K562 (cell line): Measurements from ENCODE around the gene ALDOC. TPM values are rescaled to one million over a fixed set of nuclear protein-coding genes. Genes with fewer than 3 reads are reported as not detected.

Source experiments
- ARHGAP35 ChIP-seq: fragments of 450-650 bp; IDR thresholded peaks from 2 replicates; pipeline ENCODE4 v1.6.1; 2018; ENCODE audit not compliant: partially characterized antibody
- CBFA2T3 ChIP-seq: fragments of 450-650 bp; IDR thresholded peaks from 2 replicates; pipeline ENCODE4 v1.6.1; 2017
- CBX8 ChIP-seq: fragments of 200-600 bp; sonication (generic); IDR thresholded peaks from 2 replicates; pipeline ENCODE4 v1.6.1; 2012; ENCODE audit warnings: borderline replicate concordance, mixed run types, low read depth, mild to moderate bottlenecking, moderate library complexity, mixed read lengths, low read length, control low read depth, inconsistent platforms; ENCODE audit not compliant: poor library complexity, severe bottlenecking; ENCODE audit errors: extremely low read depth
- GABPB2 ChIP-seq: fragments of 250-450 bp; sonication (Bioruptor Pico); conservative IDR thresholded peaks from 2 replicates; pipeline ENCODE4 v1.5.1; 2021; ENCODE audit warnings: mild to moderate bottlenecking
- IRF2 ChIP-seq: sonication (generic); formaldehyde crosslinking; IDR thresholded peaks from 2 replicates; pipeline ENCODE4 v1.8.1; 2022; ENCODE audit warnings: mild to moderate bottlenecking, missing genetic modification reagents
- JUND ChIP-seq, 2 experiments: IDR thresholded peaks; 2 replicates in 1 of 2; 3 replicates in 1 of 2; pipeline ENCODE4 v1.6.1; 2011; ENCODE audit warnings: borderline replicate concordance in 2 of 2, low read depth in 2 of 2, low read length in 2 of 2, improper control_type of control experiment in 1 of 2, missing biosample characterization in 1 of 2, missing genetic modification characterization in 1 of 2, missing genetic modification reagents in 1 of 2
- NFE2L1 ChIP-seq: fragments of 450-650 bp; IDR thresholded peaks from 2 replicates; pipeline ENCODE4 v1.6.1; 2016; ENCODE audit warnings: missing genetic modification characterization, low read depth, mild to moderate bottlenecking, missing compliant biosample characterization, moderate library complexity, borderline replicate concordance
- TARDBP ChIP-seq: fragments of 450-650 bp; IDR thresholded peaks from 2 replicates; pipeline ENCODE4 v1.6.1; 2016
- XRCC3 ChIP-seq: fragments of 450-650 bp; IDR thresholded peaks from 2 replicates; pipeline ENCODE4 v1.6.1; 2017; ENCODE audit warnings: mild to moderate bottlenecking, moderate library complexity
- ZKSCAN1 ChIP-seq: fragments of 150-350 bp; IDR thresholded peaks from 2 replicates; pipeline ENCODE4 v1.6.1; 2016; ENCODE audit warnings: low read depth, low read length
- polyA plus RNA-seq, 8 experiments: library from polyadenylated mRNA; depleted of rRNA in 4 of 8; stranded (reverse) in 5 of 8; unstranded in 3 of 8; fragments of >200 nt; fragmentation: Nextera tagmentation in 2 of 8; fragmentation: Illumina TruSeq in 1 of 8; extraction: Ambion mirVana in 2 of 8; extraction: Trizol in 1 of 8; gene quantifications; 2 replicates each; pipeline versions ENCODE4 v1.2.1 to v1.2.3, GENCODE V29; 2011 to 2014; ENCODE audit warnings: inconsistent platforms in 1 of 8, missing spikeins in 1 of 8
- total RNA-seq, 7 experiments: library from RNA; depleted of rRNA in 6 of 7; stranded (reverse); fragments of >200 nt in 6 of 7; fragmentation: Illumina TruSeq in 2 of 7; extraction: Trizol in 2 of 7; gene quantifications; 2 replicates each; pipeline versions ENCODE4 v1.2.1 to v1.2.3, GENCODE V29; 2011 to 2021; ENCODE audit warnings: low replicate concordance in 1 of 7
- TF ChIP-seq, protein P1 (sequence below): fragments of 150-350 bp; IDR thresholded peaks from 2 replicates; pipeline ENCODE4 v1.6.1; 2014; ENCODE audit warnings: low read depth, mild to moderate bottlenecking, low read length, borderline replicate concordance
- TF ChIP-seq, protein P2 (sequence below): fragments of 250-450 bp; sonication (Bioruptor Pico); IDR thresholded peaks from 2 replicates; pipeline ENCODE4 v1.4.0; 2020; ENCODE audit warnings: mild to moderate bottlenecking
- TF ChIP-seq, protein P3 (sequence below): fragments of 250-450 bp; sonication (Bioruptor Pico); IDR thresholded peaks from 2 replicates; pipeline ENCODE4 v1.5.0; 2022; ENCODE audit warnings: mild to moderate bottlenecking
- TF ChIP-seq, protein P4 (sequence below), 2 experiments: fragments of 450-650 bp in 1 of 2; sonication (generic) in 1 of 2; formaldehyde crosslinking in 1 of 2; IDR thresholded peaks in 1 of 2; conservative IDR thresholded peaks in 1 of 2; 2 replicates each; pipeline versions ENCODE4 v1.6.1 to v1.8.1; 2016 to 2023; ENCODE audit warnings: mild to moderate bottlenecking in 2 of 2, moderate library complexity in 2 of 2, inconsistent platforms in 1 of 2, missing genetic modification reagents in 1 of 2
- TF ChIP-seq, protein P5 (sequence below): fragments of 250-450 bp; sonication (Bioruptor Pico); IDR thresholded peaks from 2 replicates; pipeline ENCODE4 v1.9.0; 2021; ENCODE audit warnings: mild to moderate bottlenecking, inconsistent platforms

ALDOC gene
- total and polyA plus RNA-seq, 9 of the 15 experiments (the other 6 are each of a cell fraction or from before 2014, with no cell fraction given): 43.2 to 263 (median 99.2) TPM

DNA sequence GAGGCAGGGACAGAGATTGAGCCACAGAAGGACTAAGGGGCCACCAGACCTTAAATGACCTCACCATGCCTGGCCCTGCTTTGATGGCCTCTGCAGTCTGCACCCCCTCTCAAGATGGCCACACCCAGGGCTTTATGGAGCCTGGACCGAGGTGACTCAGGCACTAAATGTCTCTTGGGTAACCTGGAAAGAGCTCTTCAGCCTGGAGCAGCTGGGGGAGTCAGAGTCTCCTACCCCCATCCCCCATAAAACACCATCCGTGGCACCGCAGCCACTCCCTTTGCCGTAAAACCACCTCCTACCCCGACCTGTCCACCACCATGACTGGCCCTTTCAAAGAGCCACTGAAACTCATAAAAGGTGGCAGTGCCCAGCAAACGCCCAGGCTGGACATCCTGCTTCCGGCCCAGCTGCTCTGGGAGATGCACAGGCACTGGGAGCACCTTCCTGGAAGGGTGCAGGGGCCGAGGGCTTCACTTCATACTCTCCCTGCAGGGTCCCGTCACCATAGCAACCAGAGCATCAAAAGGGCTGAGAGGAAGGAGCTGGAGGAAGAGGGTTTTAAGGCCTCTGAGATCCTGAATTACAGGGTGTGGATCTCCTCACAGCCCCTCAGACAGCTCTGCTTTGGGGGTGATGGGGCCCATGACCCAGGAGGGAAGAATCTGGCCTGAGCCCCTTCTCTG, 48.2 kb downstream of the ALDOC start (continued):
- TF ChIP-seq JUND (IDR thresholded peaks at IDR 0.05; ENCODE audit: borderline replicate concordance, low read depth, low read length) (0 out of 2 replicates have a peak, but pooled peaks have one; percentile 32), JUND (tag; IDR thresholded peaks at IDR 0.05; ENCODE audit: borderline replicate concordance, low read depth, low read length) (no peak), GABPB2 (CRISPR knock-in tag) (no peak), TARDBP (no peak), ARHGAP35 (no peak), XRCC3 (no peak), NFE2L1 (tag) (no peak), ZKSCAN1 (no peak), IRF2 (no peak), CBFA2T3 (peak; percentile 13; the same call in 1 of the 2 replicates), CBX8 (no peak)
- TF ChIP-seq, protein P1, sequence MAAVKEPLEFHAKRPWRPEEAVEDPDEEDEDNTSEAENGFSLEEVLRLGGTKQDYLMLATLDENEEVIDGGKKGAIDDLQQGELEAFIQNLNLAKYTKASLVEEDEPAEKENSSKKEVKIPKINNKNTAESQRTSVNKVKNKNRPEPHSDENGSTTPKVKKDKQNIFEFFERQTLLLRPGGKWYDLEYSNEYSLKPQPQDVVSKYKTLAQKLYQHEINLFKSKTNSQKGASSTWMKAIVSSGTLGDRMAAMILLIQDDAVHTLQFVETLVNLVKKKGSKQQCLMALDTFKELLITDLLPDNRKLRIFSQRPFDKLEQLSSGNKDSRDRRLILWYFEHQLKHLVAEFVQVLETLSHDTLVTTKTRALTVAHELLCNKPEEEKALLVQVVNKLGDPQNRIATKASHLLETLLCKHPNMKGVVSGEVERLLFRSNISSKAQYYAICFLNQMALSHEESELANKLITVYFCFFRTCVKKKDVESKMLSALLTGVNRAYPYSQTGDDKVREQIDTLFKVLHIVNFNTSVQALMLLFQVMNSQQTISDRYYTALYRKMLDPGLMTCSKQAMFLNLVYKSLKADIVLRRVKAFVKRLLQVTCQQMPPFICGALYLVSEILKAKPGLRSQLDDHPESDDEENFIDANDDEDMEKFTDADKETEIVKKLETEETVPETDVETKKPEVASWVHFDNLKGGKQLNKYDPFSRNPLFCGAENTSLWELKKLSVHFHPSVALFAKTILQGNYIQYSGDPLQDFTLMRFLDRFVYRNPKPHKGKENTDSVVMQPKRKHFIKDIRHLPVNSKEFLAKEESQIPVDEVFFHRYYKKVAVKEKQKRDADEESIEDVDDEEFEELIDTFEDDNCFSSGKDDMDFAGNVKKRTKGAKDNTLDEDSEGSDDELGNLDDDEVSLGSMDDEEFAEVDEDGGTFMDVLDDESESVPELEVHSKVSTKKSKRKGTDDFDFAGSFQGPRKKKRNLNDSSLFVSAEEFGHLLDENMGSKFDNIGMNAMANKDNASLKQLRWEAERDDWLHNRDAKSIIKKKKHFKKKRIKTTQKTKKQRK: no peak
- TF ChIP-seq, protein P2, sequence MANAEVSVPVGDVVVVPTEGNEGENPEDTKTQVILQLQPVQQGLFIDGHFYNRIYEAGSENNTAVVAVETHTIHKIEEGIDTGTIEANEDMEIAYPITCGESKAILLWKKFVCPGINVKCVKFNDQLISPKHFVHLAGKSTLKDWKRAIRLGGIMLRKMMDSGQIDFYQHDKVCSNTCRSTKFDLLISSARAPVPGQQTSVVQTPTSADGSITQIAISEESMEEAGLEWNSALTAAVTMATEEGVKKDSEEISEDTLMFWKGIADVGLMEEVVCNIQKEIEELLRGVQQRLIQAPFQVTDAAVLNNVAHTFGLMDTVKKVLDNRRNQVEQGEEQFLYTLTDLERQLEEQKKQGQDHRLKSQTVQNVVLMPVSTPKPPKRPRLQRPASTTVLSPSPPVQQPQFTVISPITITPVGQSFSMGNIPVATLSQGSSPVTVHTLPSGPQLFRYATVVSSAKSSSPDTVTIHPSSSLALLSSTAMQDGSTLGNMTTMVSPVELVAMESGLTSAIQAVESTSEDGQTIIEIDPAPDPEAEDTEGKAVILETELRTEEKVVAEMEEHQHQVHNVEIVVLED (CRISPR knock-in tag): no peak
- TF ChIP-seq, protein P3, sequence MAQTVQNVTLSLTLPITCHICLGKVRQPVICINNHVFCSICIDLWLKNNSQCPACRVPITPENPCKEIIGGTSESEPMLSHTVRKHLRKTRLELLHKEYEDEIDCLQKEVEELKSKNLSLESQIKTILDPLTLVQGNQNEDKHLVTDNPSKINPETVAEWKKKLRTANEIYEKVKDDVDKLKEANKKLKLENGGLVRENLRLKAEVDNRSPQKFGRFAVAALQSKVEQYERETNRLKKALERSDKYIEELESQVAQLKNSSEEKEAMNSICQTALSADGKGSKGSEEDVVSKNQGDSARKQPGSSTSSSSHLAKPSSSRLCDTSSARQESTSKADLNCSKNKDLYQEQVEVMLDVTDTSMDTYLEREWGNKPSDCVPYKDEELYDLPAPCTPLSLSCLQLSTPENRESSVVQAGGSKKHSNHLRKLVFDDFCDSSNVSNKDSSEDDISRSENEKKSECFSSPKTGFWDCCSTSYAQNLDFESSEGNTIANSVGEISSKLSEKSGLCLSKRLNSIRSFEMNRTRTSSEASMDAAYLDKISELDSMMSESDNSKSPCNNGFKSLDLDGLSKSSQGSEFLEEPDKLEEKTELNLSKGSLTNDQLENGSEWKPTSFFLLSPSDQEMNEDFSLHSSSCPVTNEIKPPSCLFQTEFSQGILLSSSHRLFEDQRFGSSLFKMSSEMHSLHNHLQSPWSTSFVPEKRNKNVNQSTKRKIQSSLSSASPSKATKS (CRISPR knock-in tag): no peak
- TF ChIP-seq, protein P4, sequence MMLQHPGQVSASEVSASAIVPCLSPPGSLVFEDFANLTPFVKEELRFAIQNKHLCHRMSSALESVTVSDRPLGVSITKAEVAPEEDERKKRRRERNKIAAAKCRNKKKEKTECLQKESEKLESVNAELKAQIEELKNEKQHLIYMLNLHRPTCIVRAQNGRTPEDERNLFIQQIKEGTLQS (IDR thresholded peaks at IDR 0.05): 0 out of 2 replicates have a peak, but pooled peaks have one; percentile 45
- TF ChIP-seq, protein P4 (CRISPR knock-in tag; conservative IDR thresholded peaks at IDR 0.05): no peak
- TF ChIP-seq, protein P5, sequence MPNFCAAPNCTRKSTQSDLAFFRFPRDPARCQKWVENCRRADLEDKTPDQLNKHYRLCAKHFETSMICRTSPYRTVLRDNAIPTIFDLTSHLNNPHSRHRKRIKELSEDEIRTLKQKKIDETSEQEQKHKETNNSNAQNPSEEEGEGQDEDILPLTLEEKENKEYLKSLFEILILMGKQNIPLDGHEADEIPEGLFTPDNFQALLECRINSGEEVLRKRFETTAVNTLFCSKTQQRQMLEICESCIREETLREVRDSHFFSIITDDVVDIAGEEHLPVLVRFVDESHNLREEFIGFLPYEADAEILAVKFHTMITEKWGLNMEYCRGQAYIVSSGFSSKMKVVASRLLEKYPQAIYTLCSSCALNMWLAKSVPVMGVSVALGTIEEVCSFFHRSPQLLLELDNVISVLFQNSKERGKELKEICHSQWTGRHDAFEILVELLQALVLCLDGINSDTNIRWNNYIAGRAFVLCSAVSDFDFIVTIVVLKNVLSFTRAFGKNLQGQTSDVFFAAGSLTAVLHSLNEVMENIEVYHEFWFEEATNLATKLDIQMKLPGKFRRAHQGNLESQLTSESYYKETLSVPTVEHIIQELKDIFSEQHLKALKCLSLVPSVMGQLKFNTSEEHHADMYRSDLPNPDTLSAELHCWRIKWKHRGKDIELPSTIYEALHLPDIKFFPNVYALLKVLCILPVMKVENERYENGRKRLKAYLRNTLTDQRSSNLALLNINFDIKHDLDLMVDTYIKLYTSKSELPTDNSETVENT: no peak
